Endothelial cell of umbilical vein (primary cell): ENCODE results near the gene SKOR1. TPM values are rescaled to one million over a fixed set of nuclear protein-coding genes. Genes with fewer than 3 reads are reported as not detected.

Experiments
- BruUV-seq: library from RNA; stranded (reverse); fragments of 400-500 nt; replicated peaks from 2 replicates; lab custom pipeline; 2021; lab: Mats Ljungman, UMichigan
- CTCF ChIA-PET: fragments of 300-600, 350-600 bp; sonication (Branson Sonifier 250); formaldehyde crosslinking; loops from one replicate; lab custom pipeline; 2021; ENCODE audit warnings: antibody characterized with exemption, inconsistent platforms; lab: Charles Lee
- POLR2A ChIA-PET: fragments of 300-600, 350-600 bp; sonication (Branson Sonifier 250); formaldehyde crosslinking; loops from one replicate; lab custom pipeline; 2021; ENCODE audit warnings: antibody characterized with exemption, inconsistent platforms; lab: Charles Lee
- DNase-seq: peaks from one replicate; pipeline ENCODE4 v3.0.0-alpha.2; 2011; ENCODE audit warnings: low read depth, low spot score
- FAIRE-seq: peaks from 2 replicates; lab custom pipeline; 2011; peaks lifted over from hg19 to GRCh38; lab: Jason Lieb, UNC
- H2AFZ ChIP-seq: 2 replicates; pipeline ENCODE4 v1.6.0; 2012; ENCODE audit warnings: low read depth, low read length, control low read depth, inconsistent platforms
- H3K27ac ChIP-seq: 2 replicates; pipeline ENCODE4 v1.5.1; 2011; ENCODE audit warnings: low read depth, mild to moderate bottlenecking, control low read depth, low read length, moderate library complexity; ENCODE audit not compliant: insufficient read depth
- H3K27me3 ChIP-seq, 2 experiments: 2 replicates each; pipeline versions ENCODE4 v1.6.0 to v1.6.1; 2011; ENCODE audit warnings: low read length in 2 of 2, mixed read lengths in 1 of 2; ENCODE audit not compliant: control insufficient read depth in 2 of 2, insufficient read depth in 2 of 2
- H3K36me3 ChIP-seq, 2 experiments: 2 replicates in 1 of 2; 3 replicates in 1 of 2; pipeline ENCODE4 v1.5.1; 2011; ENCODE audit warnings: low read length in 2 of 2, mild to moderate bottlenecking in 1 of 2, moderate library complexity in 1 of 2; ENCODE audit not compliant: control insufficient read depth in 2 of 2, insufficient read depth in 2 of 2; ENCODE audit errors: extremely low read depth in 1 of 2
- H3K4me1 ChIP-seq: 3 replicates; pipeline ENCODE4 v1.5.1; 2011; ENCODE audit warnings: mild to moderate bottlenecking, low read length; ENCODE audit not compliant: control insufficient read depth, insufficient read depth; ENCODE audit errors: extremely low read depth
- H3K4me2 ChIP-seq: 2 replicates; pipeline ENCODE4 v1.6.1; 2011; ENCODE audit warnings: low read length, control low read depth, mixed read lengths; ENCODE audit not compliant: insufficient read depth
- H3K4me3 ChIP-seq, 3 experiments: fragments of 200-600 bp in 1 of 3; sonication (generic), shearing (Covaris generic) in 1 of 3; replicated peaks in 1 of 3; 2 replicates each; pipeline ENCODE4 v1.5.1; 2011 to 2016; ENCODE audit warnings: control low read depth in 3 of 3, low read length in 3 of 3, mild to moderate bottlenecking in 2 of 3, inconsistent platforms in 1 of 3, low read depth in 1 of 3, moderate library complexity in 1 of 3; ENCODE audit not compliant: insufficient read depth in 1 of 3
- H3K79me2 ChIP-seq: 2 replicates; pipeline ENCODE4 v1.6.0; 2012; ENCODE audit warnings: low read length, inconsistent platforms; ENCODE audit not compliant: control insufficient read depth, insufficient read depth
- H3K9ac ChIP-seq: replicated peaks from 2 replicates; pipeline ENCODE3; 2011; ENCODE audit warnings: low read length, control low read depth; ENCODE audit not compliant: insufficient read depth; ENCODE audit errors: extremely low read depth
- H3K9me1 ChIP-seq: replicated peaks from 3 replicates; pipeline ENCODE4 v1.6.0; 2011; ENCODE audit warnings: mild to moderate bottlenecking, low read length; ENCODE audit not compliant: control insufficient read depth, insufficient read depth; ENCODE audit errors: extremely low read depth
- H3K9me3 ChIP-seq: replicated peaks from 2 replicates; pipeline ENCODE4 v1.5.1; 2012; ENCODE audit warnings: low read length, inconsistent platforms; ENCODE audit not compliant: control insufficient read depth, insufficient read depth
- H4K20me1 ChIP-seq: replicated peaks from 2 replicates; pipeline ENCODE3; 2011; ENCODE audit warnings: mild to moderate bottlenecking, low read length; ENCODE audit not compliant: control insufficient read depth, insufficient read depth; ENCODE audit errors: extremely low read depth
- EZH2 ChIP-seq: IDR thresholded peaks from 2 replicates; pipeline ENCODE4 v1.6.1; 2012; ENCODE audit warnings: borderline replicate concordance, low read depth, mild to moderate bottlenecking, moderate library complexity, low read length, inconsistent platforms; ENCODE audit not compliant: severe bottlenecking
- FOS ChIP-seq: IDR thresholded peaks from 2 replicates; pipeline ENCODE4 v1.6.1; 2011; ENCODE audit warnings: mild to moderate bottlenecking, low read length, moderate library complexity, borderline replicate concordance; ENCODE audit not compliant: insufficient read depth
- GATA2 ChIP-seq: IDR thresholded peaks from 2 replicates; pipeline ENCODE4 v1.7.0; 2011; ENCODE audit warnings: low read depth, mild to moderate bottlenecking, moderate library complexity, mixed read lengths, low read length; ENCODE audit not compliant: insufficient read length, insufficient read depth
- JUN ChIP-seq: IDR thresholded peaks from 2 replicates; pipeline ENCODE4 v1.6.1; 2011; ENCODE audit warnings: borderline replicate concordance, low read depth; ENCODE audit not compliant: insufficient read length, insufficient read depth
- MAX ChIP-seq: IDR thresholded peaks from 2 replicates; pipeline ENCODE4 v1.6.1; 2011; ENCODE audit not compliant: insufficient read depth, insufficient read length
- MYC ChIP-seq: IDR thresholded peaks from one replicate; pipeline ENCODE4 v1.6.1; 2011; ENCODE audit warnings: mild to moderate bottlenecking, low read depth, low read length
- POLR2A ChIP-seq: IDR thresholded peaks from 2 replicates; pipeline ENCODE4 v1.6.1; 2012; ENCODE audit warnings: low read depth, mild to moderate bottlenecking, control low read depth, low read length
- POLR2AphosphoS5 ChIP-seq: IDR thresholded peaks from 2 replicates; pipeline ENCODE4 v1.6.1; 2012; ENCODE audit warnings: low read depth, mild to moderate bottlenecking, control low read depth, low read length, moderate library complexity; ENCODE audit not compliant: insufficient read depth
- dilution Hi-C: fragments of 300-500 bp; cut with MboI; formaldehyde crosslinking; loops from one replicate; pipeline ENCODE4 v1.15.0; 2019; ENCODE audit warnings: low sequenced_read_pairs; ENCODE audit not compliant: extremely low pct_ligation_motif_present
- intact Hi-C: fragments of 100-400 bp; cut with micrococcal nuclease; formaldehyde crosslinking; loops from one replicate; pipeline ENCODE4 v1.10.0; 2022
- polyA plus RNA-seq, 4 experiments: library from polyadenylated mRNA; depleted of rRNA in 3 of 4; stranded (reverse) in 3 of 4; unstranded in 1 of 4; fragments of >200 nt; gene quantifications; 2 replicates each; pipeline versions ENCODE4 v1.2.1 to v1.2.3, GENCODE V29; 2011 to 2012; ENCODE audit warnings: missing spikeins in 1 of 4
- total RNA-seq: library from RNA; stranded (reverse); gene quantifications from 2 replicates; pipeline ENCODE4 v1.2.3, GENCODE V29; 2021
- TF ChIP-seq, protein P1 (sequence below), 2 donors: IDR thresholded peaks; 1 replicate in 1 of 2; 2 replicates in 1 of 2; pipeline ENCODE4 v1.5.1; 2011; ENCODE audit warnings: low read length in 2 of 2, mild to moderate bottlenecking in 2 of 2, moderate library complexity in 2 of 2, control low read depth in 1 of 2, inconsistent platforms in 1 of 2, low read depth in 1 of 2; ENCODE audit not compliant: insufficient read depth in 1 of 2; ENCODE audit errors: extremely low read depth in 1 of 2

The SKOR1 gene
- total and polyA plus RNA-seq, 2 donors (not counting 3 experiments of a cell fraction or from before 2014, with no cell fraction given) = 0.06 to 0.15 TPM

DNA sequence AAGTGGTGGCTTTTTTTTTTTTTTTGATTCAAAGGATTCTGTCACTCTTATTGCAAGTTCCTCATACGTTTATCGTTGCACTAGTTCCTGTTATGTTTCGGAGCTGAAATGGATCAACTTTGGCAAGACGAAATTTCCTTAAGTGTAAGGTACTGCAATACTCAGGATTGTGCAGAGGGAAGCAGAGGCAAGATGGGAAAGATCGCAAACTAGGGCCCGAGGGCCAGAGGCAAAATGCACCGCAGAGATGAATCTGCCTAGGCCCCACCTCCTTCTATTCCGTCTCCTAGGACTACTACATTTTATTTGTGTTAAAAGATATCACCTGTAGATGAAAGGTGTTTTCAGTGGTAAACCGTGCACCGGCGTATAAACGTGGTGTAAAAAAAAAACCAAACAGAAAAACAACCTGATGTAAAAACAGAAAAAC lies 14.2 kb downstream of the SKOR1 start:
- peak overlapping the region; percentile 72 for H3K4me2 ChIP-seq
- H3K27ac ChIP-seq = peak overlapping the region; percentile 82
- H3K4me1 ChIP-seq = peaks cover 31% of the 10 kb centered on the region
- intact Hi-C loops = loop anchor here (5.0 kb wide), 1 partner anchor 452 kb away; no protein-coding TSS in a partner anchor
- no peak for TF ChIP-seq POLR2AphosphoS5
- no peak for TF ChIP-seq EZH2
- TF ChIP-seq GATA2 = no peak
- no peak for TF ChIP-seq MYC
- TF ChIP-seq MAX = no peak
- TF ChIP-seq FOS = no peak
- TF ChIP-seq, protein P1, sequence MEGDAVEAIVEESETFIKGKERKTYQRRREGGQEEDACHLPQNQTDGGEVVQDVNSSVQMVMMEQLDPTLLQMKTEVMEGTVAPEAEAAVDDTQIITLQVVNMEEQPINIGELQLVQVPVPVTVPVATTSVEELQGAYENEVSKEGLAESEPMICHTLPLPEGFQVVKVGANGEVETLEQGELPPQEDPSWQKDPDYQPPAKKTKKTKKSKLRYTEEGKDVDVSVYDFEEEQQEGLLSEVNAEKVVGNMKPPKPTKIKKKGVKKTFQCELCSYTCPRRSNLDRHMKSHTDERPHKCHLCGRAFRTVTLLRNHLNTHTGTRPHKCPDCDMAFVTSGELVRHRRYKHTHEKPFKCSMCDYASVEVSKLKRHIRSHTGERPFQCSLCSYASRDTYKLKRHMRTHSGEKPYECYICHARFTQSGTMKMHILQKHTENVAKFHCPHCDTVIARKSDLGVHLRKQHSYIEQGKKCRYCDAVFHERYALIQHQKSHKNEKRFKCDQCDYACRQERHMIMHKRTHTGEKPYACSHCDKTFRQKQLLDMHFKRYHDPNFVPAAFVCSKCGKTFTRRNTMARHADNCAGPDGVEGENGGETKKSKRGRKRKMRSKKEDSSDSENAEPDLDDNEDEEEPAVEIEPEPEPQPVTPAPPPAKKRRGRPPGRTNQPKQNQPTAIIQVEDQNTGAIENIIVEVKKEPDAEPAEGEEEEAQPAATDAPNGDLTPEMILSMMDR (IDR thresholded peaks at IDR 0.05; ENCODE audit: extremely low read depth in 1 of 2, insufficient read depth in 1 of 2, low read depth in 1 of 2, low read length in 2 of 2) = no peak
- no peak for TF ChIP-seq POLR2A
- TF ChIP-seq JUN = no peak
- DNase-seq (peak; percentile 73), FAIRE-seq (no peak)
- no peaks in the 10 kb centered on the region for H3K79me2 ChIP-seq
- H4K20me1 ChIP-seq = no peaks in the 10 kb centered on the region
- BruUV-seq = no TSS peak
- H3K9me1 ChIP-seq = no peaks in the 10 kb centered on the region
- peaks cover 25 to 29% of the 10 kb centered on the region in 2 experiments for H3K27me3 ChIP-seq
- H3K36me3 ChIP-seq = no peaks in the 10 kb centered on the region
- ChIA-PET POLR2A (no interaction called here), CTCF (interaction anchor here (1.2 kb wide), 1 partner anchor 382 kb away, joined by 6 read pairs; no protein-coding TSS in a partner anchor)
- H3K9ac ChIP-seq = peak overlapping the region; percentile 86
- peak overlapping the region; percentile 89 for H2AFZ ChIP-seq
- dilution Hi-C loops = no loop called here
- no peaks in the 10 kb centered on the region for H3K9me3 ChIP-seq
- peak overlapping the region; percentile 33 to 75 (median 50) for H3K4me3 ChIP-seq
